ENCODE results near the gene ARHGAP44. TPM values are rescaled to one million over a fixed set of nuclear protein-coding genes. Genes with fewer than 3 reads are reported as not detected.
A peak's percentile ranks its signal among the peaks of the same experiment; 100 is the strongest.

Gene ARHGAP44
- total RNA-seq, 1 donor from 2014 or later, result 0.28 TPM

DNA sequence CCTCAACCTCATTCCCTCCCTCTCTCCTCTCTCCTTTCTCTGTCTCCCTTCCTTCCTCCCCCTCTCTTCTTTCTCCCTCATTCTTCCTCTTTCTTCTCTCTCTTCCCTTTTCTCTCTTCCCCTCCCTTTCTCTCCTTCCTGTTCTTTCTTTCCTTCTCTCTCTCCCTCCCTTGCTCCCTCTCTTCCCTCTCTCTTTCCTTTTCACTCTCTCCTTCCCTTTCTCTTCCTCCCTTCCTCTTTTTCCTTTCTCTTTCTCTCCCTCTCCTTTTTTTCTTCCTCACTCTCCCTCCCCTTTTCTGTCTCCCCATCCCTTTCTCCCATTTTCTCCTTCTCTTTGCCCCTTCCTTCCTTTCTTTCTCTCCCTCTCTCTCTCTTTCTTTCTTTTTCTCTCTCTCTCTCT is 236.4 kb downstream of the ARHGAP44 start:
- ATAC-seq, result no peak

DNA sequence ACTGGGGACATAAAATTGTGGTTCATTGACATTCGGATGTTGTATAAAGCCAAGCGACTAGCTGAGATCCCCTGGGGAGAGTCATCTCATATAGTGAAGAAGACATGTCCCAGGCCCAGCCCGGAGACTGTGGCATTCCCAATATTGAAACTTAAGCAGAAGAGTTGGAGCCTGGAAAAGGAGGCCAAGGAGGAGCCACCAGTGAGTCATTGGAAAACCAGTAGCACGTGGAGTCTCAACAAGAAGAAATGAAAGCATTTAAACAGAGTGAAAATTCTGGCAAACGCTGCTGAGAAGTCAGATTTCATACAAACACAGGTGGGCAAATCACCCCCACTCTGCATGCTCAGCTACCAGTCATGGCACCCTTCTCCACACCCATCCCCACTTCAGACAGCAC is 237.9 kb downstream of the ARHGAP44 start:
- no peak for ATAC-seq

- ATAC-seq, result no peak
Measured at GRCh38 chr17:13029340-13029739, 240.0 kb downstream of the ARHGAP44 start.

DNA sequence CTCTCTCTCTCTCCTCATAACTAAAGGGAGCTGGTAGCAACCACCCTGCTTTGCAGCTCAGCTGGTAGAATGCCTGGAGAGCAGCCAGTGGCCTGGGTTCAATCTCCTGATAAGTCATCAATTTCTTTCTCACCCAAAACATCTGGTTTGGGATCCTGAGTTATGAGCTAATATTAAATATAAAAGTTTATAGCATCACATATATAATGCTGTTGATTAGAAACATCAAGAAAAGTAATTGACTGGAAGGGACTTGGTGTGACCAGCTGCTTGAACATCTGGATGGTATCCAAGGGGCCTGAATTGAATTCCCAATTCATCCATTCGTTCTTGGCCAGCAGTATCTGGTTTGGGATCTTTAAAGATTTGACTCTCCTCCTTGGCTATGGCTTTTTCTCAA is 240.8 kb downstream of the ARHGAP44 start:
- ATAC-seq, result no peak

GRCh38 chr17:13030459-13031300 is 241.4 kb downstream of the ARHGAP44 start:
- no peak for ATAC-seq

- ATAC-seq, result peak; percentile 53
Measured at GRCh38 chr17:13031718-13032350, 242.5 kb downstream of the ARHGAP44 start.

GRCh38 chr17:13035420-13035819 is 246.1 kb downstream of the ARHGAP44 start:
- ATAC-seq, result no peak

DNA sequence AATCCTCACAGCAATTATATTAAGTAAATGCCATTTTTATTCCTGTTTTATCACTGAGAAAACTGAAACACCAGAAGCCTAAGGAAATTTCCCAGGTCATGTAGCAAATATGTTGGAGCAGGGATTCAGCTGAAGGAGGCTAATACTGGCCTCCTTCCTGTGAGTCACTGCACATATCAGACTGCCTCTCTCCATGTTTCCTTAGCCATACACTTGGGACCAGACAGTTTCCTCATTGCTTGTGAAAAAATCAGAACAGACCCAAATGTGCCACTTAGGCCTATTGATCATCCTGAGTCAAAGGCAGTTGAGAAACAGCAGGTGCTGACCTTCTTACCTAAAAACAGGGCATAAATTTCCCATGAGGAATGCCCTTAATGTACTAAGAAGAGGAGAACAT is 247.5 kb downstream of the ARHGAP44 start:
- no peak for ATAC-seq

- ATAC-seq, result no peak
Measured at GRCh38 chr17:13038931-13039665, 249.8 kb downstream of the ARHGAP44 start.

Other genes starting within 250 kb of the ARHGAP44 start
- 1.3 TPM for gene MYOCD, start 123.6 kb upstream of the ARHGAP44 start, total RNA-seq
- 39.0 TPM for gene ELAC2, start 228.5 kb downstream of the ARHGAP44 start, total RNA-seq